Measurements from ENCODE around the gene NPAS3.

Gene NPAS3

DNA sequence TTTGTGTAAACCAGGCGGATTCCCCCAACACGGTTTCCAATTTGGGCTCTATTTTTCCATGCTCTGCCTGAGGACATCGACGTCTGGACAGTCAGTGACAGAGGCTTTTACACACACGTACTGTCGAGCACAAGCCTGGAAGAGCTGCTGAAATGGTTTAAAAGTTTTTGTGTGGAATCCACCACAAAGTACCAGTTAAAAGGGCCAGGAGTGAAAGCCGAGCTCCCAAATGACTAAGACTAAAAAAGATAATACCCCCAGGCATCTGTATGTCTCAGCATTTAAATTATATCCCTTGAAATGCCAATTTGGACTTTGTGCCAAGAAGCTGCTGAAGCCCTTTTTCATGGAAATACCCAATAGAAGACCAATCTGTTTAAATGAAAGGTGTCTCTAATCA is 839.0 kb downstream of the NPAS3 start:
- H3K36me3 ChIP-seq (replicated peaks; ENCODE audit: low read depth, low read length), result no peaks in the 10 kb centered on the region
- H3K4me1 ChIP-seq (ENCODE audit: low read length), result no peaks in the 10 kb centered on the region
- no peaks in the 10 kb centered on the region for H4K20me1 ChIP-seq (ENCODE audit: insufficient read depth, low read length)
- H3K27ac ChIP-seq (ENCODE audit: low read length), result no peak overlapping the region
- TF ChIP-seq CTCF (IDR thresholded peaks at IDR 0.05; ENCODE audit: low read depth, low read length) (no peak), EZH2phosphoT487 (IDR thresholded peaks at IDR 0.05; ENCODE audit: low read depth) (no peak)
- H3K4me3 ChIP-seq (ENCODE audit: low read length), result no peak overlapping the region
- H3K79me2 ChIP-seq (ENCODE audit: low read length), result no peaks in the 10 kb centered on the region
- H3K9me3 ChIP-seq (ENCODE audit: insufficient read depth, low read length), result no peaks in the 10 kb centered on the region
- H2AFZ ChIP-seq (ENCODE audit: low read depth, low read length), result no peak overlapping the region
- H3K27me3 ChIP-seq (ENCODE audit: low read depth, low read length), result no peaks in the 10 kb centered on the region
- H3K4me2 ChIP-seq (ENCODE audit: low read length), result no peak overlapping the region
- H3K9ac ChIP-seq (ENCODE audit: low read length), result no peak overlapping the region

- H4K20me1 ChIP-seq (ENCODE audit: insufficient read depth, low read length), result no peaks in the 10 kb centered on the region
- no peak overlapping the region for H3K4me2 ChIP-seq (ENCODE audit: low read length)
- no peak overlapping the region for H2AFZ ChIP-seq (ENCODE audit: low read depth, low read length)
- no peaks in the 10 kb centered on the region for H3K27me3 ChIP-seq (ENCODE audit: low read depth, low read length)
- no peaks in the 10 kb centered on the region for H3K79me2 ChIP-seq (ENCODE audit: low read length)
- no peaks in the 10 kb centered on the region for H3K9me3 ChIP-seq (ENCODE audit: insufficient read depth, low read length)
- no peak overlapping the region for H3K27ac ChIP-seq (ENCODE audit: low read length)
- H3K9ac ChIP-seq (ENCODE audit: low read length), result no peak overlapping the region
- no peaks in the 10 kb centered on the region for H3K36me3 ChIP-seq (replicated peaks; ENCODE audit: low read depth, low read length)
- no peak overlapping the region for H3K4me3 ChIP-seq (ENCODE audit: low read length)
- H3K4me1 ChIP-seq (ENCODE audit: low read length), result no peaks in the 10 kb centered on the region
- TF ChIP-seq CTCF (IDR thresholded peaks at IDR 0.05; ENCODE audit: low read depth, low read length) (no peak), EZH2phosphoT487 (IDR thresholded peaks at IDR 0.05; ENCODE audit: low read depth) (no peak)
Measured at GRCh38 chr14:33780035-33780434, 841.4 kb downstream of the NPAS3 start.

GRCh38 chr14:33781236-33781635 is 842.6 kb downstream of the NPAS3 start:
- H3K9me3 ChIP-seq (ENCODE audit: insufficient read depth, low read length), result no peaks in the 10 kb centered on the region
- no peaks in the 10 kb centered on the region for H4K20me1 ChIP-seq (ENCODE audit: insufficient read depth, low read length)
- no peaks in the 10 kb centered on the region for H3K4me1 ChIP-seq (ENCODE audit: low read length)
- no peak overlapping the region for H3K4me3 ChIP-seq (ENCODE audit: low read length)
- no peaks in the 10 kb centered on the region for H3K27me3 ChIP-seq (ENCODE audit: low read depth, low read length)
- H3K27ac ChIP-seq (ENCODE audit: low read length), result no peak overlapping the region
- no peak overlapping the region for H3K4me2 ChIP-seq (ENCODE audit: low read length)
- H3K79me2 ChIP-seq (ENCODE audit: low read length), result no peaks in the 10 kb centered on the region
- no peak overlapping the region for H3K9ac ChIP-seq (ENCODE audit: low read length)
- H3K36me3 ChIP-seq (replicated peaks; ENCODE audit: low read depth, low read length), result no peaks in the 10 kb centered on the region
- TF ChIP-seq CTCF (IDR thresholded peaks at IDR 0.05; ENCODE audit: low read depth, low read length) (no peak), EZH2phosphoT487 (IDR thresholded peaks at IDR 0.05; ENCODE audit: low read depth) (no peak)
- H2AFZ ChIP-seq (ENCODE audit: low read depth, low read length), result no peak overlapping the region

- H3K4me2 ChIP-seq (ENCODE audit: low read length), result no peak overlapping the region
- no peak overlapping the region for H2AFZ ChIP-seq (ENCODE audit: low read depth, low read length)
- H4K20me1 ChIP-seq (ENCODE audit: insufficient read depth, low read length), result no peaks in the 10 kb centered on the region
Measured at GRCh38 chr14:33782923-33783322, 844.2 kb downstream of the NPAS3 start.

More at GRCh38 chr14:33782923-33783322, 844.2 kb downstream of the NPAS3 start:
- no peak overlapping the region for H3K9ac ChIP-seq (ENCODE audit: low read length)
- no peak overlapping the region for H3K4me3 ChIP-seq (ENCODE audit: low read length)
- H3K9me3 ChIP-seq (ENCODE audit: insufficient read depth, low read length), result no peaks in the 10 kb centered on the region
- H3K27me3 ChIP-seq (ENCODE audit: low read depth, low read length), result no peaks in the 10 kb centered on the region
- TF ChIP-seq CTCF (IDR thresholded peaks at IDR 0.05; ENCODE audit: low read depth, low read length), result no peak
- no peak for TF ChIP-seq EZH2phosphoT487 (IDR thresholded peaks at IDR 0.05; ENCODE audit: low read depth)
- H3K27ac ChIP-seq (ENCODE audit: low read length), result no peak overlapping the region
- no peaks in the 10 kb centered on the region for H3K79me2 ChIP-seq (ENCODE audit: low read length)
- no peaks in the 10 kb centered on the region for H3K4me1 ChIP-seq (ENCODE audit: low read length)
- H3K36me3 ChIP-seq (replicated peaks; ENCODE audit: low read depth, low read length), result no peaks in the 10 kb centered on the region

Measured in OCI-LY3 (cell line).